HFFc6 (cell line): Measurements from ENCODE around the gene RNF152. TPM values are rescaled to one million over a fixed set of nuclear protein-coding genes. Genes with fewer than 3 reads are reported as not detected.

Source experiments
- DNase-seq: peaks from one replicate; pipeline ENCODE4 v3.0.0-alpha.2; 2018
- H3K27ac Mint-ChIP-seq: 2 replicates; pipeline ENCODE4 v1.8.0; 2020; ENCODE audit warnings: mild to moderate bottlenecking, mixed read lengths
- H3K27me3 Mint-ChIP-seq: 2 replicates; pipeline ENCODE4 v1.8.0; 2021; ENCODE audit warnings: mild to moderate bottlenecking, moderate library complexity, mixed read lengths; ENCODE audit not compliant: insufficient read depth
- H3K36me3 Mint-ChIP-seq: 2 replicates; pipeline ENCODE4 v1.8.0; 2021; ENCODE audit warnings: low read depth, mixed read lengths
- H3K4me1 Mint-ChIP-seq: 2 replicates; pipeline ENCODE4 v1.8.0; 2020; ENCODE audit warnings: low read depth, mixed read lengths
- H3K4me3 Mint-ChIP-seq: 2 replicates; pipeline ENCODE4 v1.8.0; 2020; ENCODE audit warnings: mild to moderate bottlenecking, moderate library complexity, mixed read lengths
- H3K9me3 Mint-ChIP-seq: 2 replicates; pipeline ENCODE4 v1.8.0; 2020; ENCODE audit warnings: mild to moderate bottlenecking, mixed read lengths
- total RNA-seq, 6 experiments: library from RNA; stranded (reverse); fragmentation: NEBNext Ultra II Directional; extraction: Animal tissue kit (Norgen Biotek cat#: 25700); gene quantifications; 2 replicates in 1 of 6; 3 replicates in 5 of 6; pipeline ENCODE4 v1.2.3, GENCODE V29; 2021
- TF ChIP-seq, protein P1 (sequence below): fragments of 200-600 bp; sonication (generic); IDR thresholded peaks from 2 replicates; pipeline ENCODE4 v1.5.0; 2021; ENCODE audit warnings: antibody characterized with exemption, mild to moderate bottlenecking

RNF152 gene
- total RNA-seq, 6 experiments from 2014 or later, result 44.3 to 68.4 (median 50.2) TPM

DNA sequence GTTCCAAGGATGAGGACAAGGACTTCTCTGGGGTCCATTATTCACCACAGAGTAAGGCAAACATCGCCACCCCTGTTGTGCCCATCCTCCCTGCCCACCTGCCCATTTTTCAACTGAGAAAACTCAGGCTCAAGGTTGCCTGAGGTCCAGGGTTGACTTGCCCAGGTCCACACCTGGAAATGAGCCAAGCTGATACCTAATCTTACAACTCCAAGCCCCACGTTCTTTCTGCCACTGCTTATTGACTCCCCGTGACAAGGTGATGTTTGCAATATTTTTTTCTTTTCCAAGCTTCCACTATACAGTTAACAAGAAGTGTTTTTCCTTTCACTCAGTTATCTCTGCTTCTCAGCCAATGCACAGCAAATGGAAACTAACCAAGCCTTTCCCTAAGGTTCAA is 39.0 kb downstream of the RNF152 start:
- Mint-ChIP-seq H3K27ac (peak overlapping the region; percentile 58), H3K36me3 (peaks cover 20% of the 10 kb centered on the region), H3K4me1 (peaks cover 77% of the 10 kb centered on the region), H3K9me3 (no peaks in the 10 kb centered on the region), H3K4me3 (no peak overlapping the region), H3K27me3 (no peaks in the 10 kb centered on the region; the same call in 1 of the 2 replicates)
- no peak for DNase-seq
- TF ChIP-seq, protein P1, sequence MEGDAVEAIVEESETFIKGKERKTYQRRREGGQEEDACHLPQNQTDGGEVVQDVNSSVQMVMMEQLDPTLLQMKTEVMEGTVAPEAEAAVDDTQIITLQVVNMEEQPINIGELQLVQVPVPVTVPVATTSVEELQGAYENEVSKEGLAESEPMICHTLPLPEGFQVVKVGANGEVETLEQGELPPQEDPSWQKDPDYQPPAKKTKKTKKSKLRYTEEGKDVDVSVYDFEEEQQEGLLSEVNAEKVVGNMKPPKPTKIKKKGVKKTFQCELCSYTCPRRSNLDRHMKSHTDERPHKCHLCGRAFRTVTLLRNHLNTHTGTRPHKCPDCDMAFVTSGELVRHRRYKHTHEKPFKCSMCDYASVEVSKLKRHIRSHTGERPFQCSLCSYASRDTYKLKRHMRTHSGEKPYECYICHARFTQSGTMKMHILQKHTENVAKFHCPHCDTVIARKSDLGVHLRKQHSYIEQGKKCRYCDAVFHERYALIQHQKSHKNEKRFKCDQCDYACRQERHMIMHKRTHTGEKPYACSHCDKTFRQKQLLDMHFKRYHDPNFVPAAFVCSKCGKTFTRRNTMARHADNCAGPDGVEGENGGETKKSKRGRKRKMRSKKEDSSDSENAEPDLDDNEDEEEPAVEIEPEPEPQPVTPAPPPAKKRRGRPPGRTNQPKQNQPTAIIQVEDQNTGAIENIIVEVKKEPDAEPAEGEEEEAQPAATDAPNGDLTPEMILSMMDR, result no peak

DNA sequence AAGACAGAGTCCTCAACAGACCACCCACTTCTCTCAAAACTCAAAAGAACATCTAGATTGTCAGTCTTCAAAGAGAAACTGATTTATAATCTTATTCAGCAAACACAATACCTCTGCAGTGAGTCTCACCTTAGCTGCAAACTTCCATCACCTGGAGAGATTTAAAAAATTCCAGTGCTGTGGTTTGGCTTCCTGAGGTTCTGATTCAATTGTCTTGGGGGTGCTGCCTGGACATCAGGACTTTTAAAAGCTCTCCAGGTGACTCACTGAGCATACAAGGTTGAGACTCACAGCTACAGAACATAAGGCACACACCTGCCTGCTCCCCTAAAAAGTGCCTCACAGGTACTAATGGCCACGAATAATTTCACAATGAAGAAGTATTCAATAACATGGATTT is 40.3 kb downstream of the RNF152 start:
- H3K27me3 Mint-ChIP-seq, result no peaks in the 10 kb centered on the region; the same call in 1 of the 2 replicates
- no peaks in the 10 kb centered on the region for H3K9me3 Mint-ChIP-seq
- peak overlapping the region; percentile 68 for H3K27ac Mint-ChIP-seq
- TF ChIP-seq, protein P1, result no peak
- H3K4me1 Mint-ChIP-seq, result peaks cover 80% of the 10 kb centered on the region
- peak overlapping the region; percentile 4; the same call in 1 of the 2 replicates for H3K4me3 Mint-ChIP-seq
- no peak for DNase-seq
- H3K36me3 Mint-ChIP-seq, result peaks cover 29% of the 10 kb centered on the region

DNA sequence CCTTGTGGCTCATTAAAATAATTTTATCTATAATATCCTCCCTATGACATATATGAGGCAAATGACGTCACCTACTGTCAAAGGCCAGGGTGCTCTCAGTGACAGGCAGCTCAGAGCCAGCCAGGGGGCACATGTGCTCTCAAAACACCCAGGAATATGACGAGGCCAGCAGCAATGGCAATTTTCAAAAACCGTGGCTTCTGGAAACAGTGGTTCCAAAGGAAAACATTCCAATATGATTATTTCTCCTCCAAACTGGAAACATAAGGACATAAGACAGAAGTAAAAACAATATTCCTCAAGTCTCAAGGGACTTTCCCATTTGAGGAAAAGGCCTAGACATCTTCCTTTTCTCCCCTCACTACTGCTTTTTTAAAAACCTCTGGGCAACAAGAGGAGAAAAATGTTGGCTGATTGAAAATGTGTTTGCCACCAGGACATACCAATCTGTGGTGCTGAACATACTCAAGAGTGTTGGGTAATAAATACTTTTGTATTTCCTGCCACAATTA is 40.8 kb downstream of the RNF152 start:
- Mint-ChIP-seq H3K36me3 (peaks cover 32% of the 10 kb centered on the region), H3K9me3 (no peaks in the 10 kb centered on the region), H3K4me1 (peaks cover 77% of the 10 kb centered on the region), H3K27ac (peak overlapping the region; percentile 68), H3K27me3 (no peaks in the 10 kb centered on the region; the same call in 1 of the 2 replicates), H3K4me3 (peak overlapping the region; percentile 4; the same call in 1 of the 2 replicates)
- TF ChIP-seq, protein P1, result peak; percentile 22; the same call in 1 of the 2 replicates
- peak; percentile 33 for DNase-seq

DNA sequence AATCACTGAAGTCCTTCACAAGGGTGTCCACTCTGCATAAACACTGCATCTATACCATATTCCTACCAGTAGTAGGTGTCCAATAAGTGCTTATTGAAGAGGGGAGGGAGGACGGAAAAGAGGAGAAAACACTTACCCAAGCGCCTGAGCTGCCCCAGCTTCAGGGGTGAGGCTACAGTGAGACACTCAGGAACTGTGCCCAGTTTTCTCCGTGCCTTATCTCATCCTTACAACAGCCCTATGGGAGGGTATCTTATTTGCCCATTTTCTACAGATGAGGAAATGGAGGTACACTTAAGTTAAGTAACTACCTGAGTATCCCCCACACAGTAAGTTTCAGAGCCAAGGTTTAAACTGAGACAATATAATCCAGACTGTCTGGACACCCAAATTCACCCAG is 41.5 kb downstream of the RNF152 start:
- Mint-ChIP-seq H3K36me3 (peaks cover 38% of the 10 kb centered on the region), H3K4me1 (peaks cover 74% of the 10 kb centered on the region), H3K4me3 (no peak overlapping the region), H3K9me3 (no peaks in the 10 kb centered on the region), H3K27me3 (no peaks in the 10 kb centered on the region; the same call in 1 of the 2 replicates), H3K27ac (peak overlapping the region; percentile 68)
- no peak for DNase-seq
- TF ChIP-seq, protein P1, result no peak

DNA sequence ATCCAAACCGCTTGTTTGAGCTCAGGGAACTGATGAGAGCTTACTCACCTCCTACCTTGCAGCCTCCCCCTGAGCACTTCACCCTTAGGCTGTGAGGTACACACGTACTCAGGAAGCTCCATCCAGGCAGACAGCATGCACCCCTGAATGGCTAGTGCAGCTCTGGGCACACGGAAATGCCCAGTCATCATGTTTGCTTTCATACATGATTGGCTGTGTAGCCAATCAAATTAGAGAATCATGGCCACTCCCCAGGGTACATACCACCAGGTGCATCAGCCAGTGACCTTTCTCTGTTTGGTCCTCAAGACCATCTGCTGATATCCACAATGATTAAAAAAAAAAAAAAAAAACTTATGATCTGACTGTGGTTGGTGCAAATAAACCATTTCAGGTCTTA is 42.1 kb downstream of the RNF152 start:
- DNase-seq, result no peak
- peaks cover 68% of the 10 kb centered on the region for H3K4me1 Mint-ChIP-seq
- peaks cover 38% of the 10 kb centered on the region for H3K36me3 Mint-ChIP-seq
- no peaks in the 10 kb centered on the region for H3K9me3 Mint-ChIP-seq
- no peak overlapping the region for H3K27ac Mint-ChIP-seq
- TF ChIP-seq, protein P1, result no peak
- no peak overlapping the region for H3K4me3 Mint-ChIP-seq
- no peaks in the 10 kb centered on the region; the same call in 1 of the 2 replicates for H3K27me3 Mint-ChIP-seq
